Activated B cell treated with CpG ODN at 0.5 μM for 24 hours (primary cell): Measurements from ENCODE around the gene LUZP4. TPM values are rescaled to one million over a fixed set of nuclear protein-coding genes. Genes with fewer than 3 reads are reported as not detected.

ENCODE experiments used
- ATAC-seq: fragments of 200-7000 bp; cut with Tn5 transposase; one replicate; pipeline ENCODE4 v1.10.0; 2021; ENCODE audit warnings: low read depth, mild to moderate bottlenecking, moderate library complexity
- CTCF ChIA-PET: fragments of 350-600 bp; sonication (Branson Sonifier 250); formaldehyde crosslinking; loops from one replicate; lab custom pipeline; 2021; ENCODE audit warnings: antibody characterized with exemption; lab: Charles Lee
- POLR2A ChIA-PET: fragments of 350-600 bp; sonication (Branson Sonifier 250); formaldehyde crosslinking; loops from one replicate; lab custom pipeline; 2021; ENCODE audit warnings: antibody characterized with exemption; lab: Charles Lee
- DNase-seq: peaks from one replicate; pipeline ENCODE4 v3.0.0; 2022
- H3K27ac Mint-ChIP-seq: one replicate; pipeline ENCODE4 v1.8.0; 2020; ENCODE audit warnings: mixed read lengths
- H3K27me3 Mint-ChIP-seq: one replicate; pipeline ENCODE4 v1.8.0; 2021; ENCODE audit warnings: mixed read lengths
- H3K36me3 Mint-ChIP-seq: one replicate; pipeline ENCODE4 v1.8.0; 2021; ENCODE audit warnings: low read depth, mixed read lengths
- H3K4me1 Mint-ChIP-seq: one replicate; pipeline ENCODE4 v1.8.0; 2021; ENCODE audit warnings: mixed read lengths
- H3K4me3 Mint-ChIP-seq: one replicate; pipeline ENCODE4 v1.8.0; 2020; ENCODE audit warnings: mild to moderate bottlenecking, mixed read lengths
- H3K9me3 Mint-ChIP-seq: one replicate; pipeline ENCODE4 v1.8.0; 2020; ENCODE audit warnings: mixed read lengths
- intact Hi-C: fragments of 100-400 bp; cut with micrococcal nuclease; formaldehyde crosslinking; loops from one replicate; pipeline ENCODE4 v1.15.1; 2024
- total RNA-seq: library from RNA; stranded (reverse); gene quantifications from 2 replicates; pipeline ENCODE4 v1.2.3, GENCODE V29; 2022
- TF ChIP-seq, protein P1 (sequence below): fragments of 200-600 bp; IDR thresholded peaks from one replicate; pipeline ENCODE4 v1.8.0; 2022; ENCODE audit warnings: antibody characterized with exemption, mild to moderate bottlenecking

Gene LUZP4, protein sequence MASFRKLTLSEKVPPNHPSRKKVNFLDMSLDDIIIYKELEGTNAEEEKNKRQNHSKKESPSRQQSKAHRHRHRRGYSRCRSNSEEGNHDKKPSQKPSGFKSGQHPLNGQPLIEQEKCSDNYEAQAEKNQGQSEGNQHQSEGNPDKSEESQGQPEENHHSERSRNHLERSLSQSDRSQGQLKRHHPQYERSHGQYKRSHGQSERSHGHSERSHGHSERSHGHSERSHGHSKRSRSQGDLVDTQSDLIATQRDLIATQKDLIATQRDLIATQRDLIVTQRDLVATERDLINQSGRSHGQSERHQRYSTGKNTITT
- total RNA-seq, result not detected in 2 replicates

- ChIA-PET CTCF (no interaction called here), POLR2A (no interaction called here)
- TF ChIP-seq, protein P1, sequence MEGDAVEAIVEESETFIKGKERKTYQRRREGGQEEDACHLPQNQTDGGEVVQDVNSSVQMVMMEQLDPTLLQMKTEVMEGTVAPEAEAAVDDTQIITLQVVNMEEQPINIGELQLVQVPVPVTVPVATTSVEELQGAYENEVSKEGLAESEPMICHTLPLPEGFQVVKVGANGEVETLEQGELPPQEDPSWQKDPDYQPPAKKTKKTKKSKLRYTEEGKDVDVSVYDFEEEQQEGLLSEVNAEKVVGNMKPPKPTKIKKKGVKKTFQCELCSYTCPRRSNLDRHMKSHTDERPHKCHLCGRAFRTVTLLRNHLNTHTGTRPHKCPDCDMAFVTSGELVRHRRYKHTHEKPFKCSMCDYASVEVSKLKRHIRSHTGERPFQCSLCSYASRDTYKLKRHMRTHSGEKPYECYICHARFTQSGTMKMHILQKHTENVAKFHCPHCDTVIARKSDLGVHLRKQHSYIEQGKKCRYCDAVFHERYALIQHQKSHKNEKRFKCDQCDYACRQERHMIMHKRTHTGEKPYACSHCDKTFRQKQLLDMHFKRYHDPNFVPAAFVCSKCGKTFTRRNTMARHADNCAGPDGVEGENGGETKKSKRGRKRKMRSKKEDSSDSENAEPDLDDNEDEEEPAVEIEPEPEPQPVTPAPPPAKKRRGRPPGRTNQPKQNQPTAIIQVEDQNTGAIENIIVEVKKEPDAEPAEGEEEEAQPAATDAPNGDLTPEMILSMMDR, result no peak
- Mint-ChIP-seq H3K4me3 (no peak within 1 kb of the TSS), H3K36me3 (no peaks in the 10 kb centered on the region), H3K27me3 (no peaks in the 10 kb centered on the region), H3K4me1 (no peaks in the 10 kb centered on the region), H3K27ac (no peak within 1 kb of the TSS), H3K9me3 (no peaks in the 10 kb centered on the region)
- ATAC-seq, result no peak
- intact Hi-C loops, result no loop called here
- no peak for DNase-seq
These were observed at the start of gene LUZP4 for GRCh38 chrX:115289465-115289864. TSS of gene LUZP4 (plus strand) at chrX:115289715. CDS start at chrX:115289760, 45 bp downstream.

GRCh38 chrX:115251458-115252233 lies 37.9 kb upstream of the LUZP4 start:
- Mint-ChIP-seq H3K27ac (no peak overlapping the region), H3K36me3 (no peaks in the 10 kb centered on the region), H3K4me1 (no peaks in the 10 kb centered on the region), H3K9me3 (no peaks in the 10 kb centered on the region), H3K4me3 (no peak overlapping the region), H3K27me3 (no peaks in the 10 kb centered on the region)
- no peak for ATAC-seq
- DNase-seq, result no peak
- ChIA-PET CTCF (no interaction called here), POLR2A (no interaction called here)
- intact Hi-C loops, result no loop called here
- TF ChIP-seq, protein P1, result no peak

DNA sequence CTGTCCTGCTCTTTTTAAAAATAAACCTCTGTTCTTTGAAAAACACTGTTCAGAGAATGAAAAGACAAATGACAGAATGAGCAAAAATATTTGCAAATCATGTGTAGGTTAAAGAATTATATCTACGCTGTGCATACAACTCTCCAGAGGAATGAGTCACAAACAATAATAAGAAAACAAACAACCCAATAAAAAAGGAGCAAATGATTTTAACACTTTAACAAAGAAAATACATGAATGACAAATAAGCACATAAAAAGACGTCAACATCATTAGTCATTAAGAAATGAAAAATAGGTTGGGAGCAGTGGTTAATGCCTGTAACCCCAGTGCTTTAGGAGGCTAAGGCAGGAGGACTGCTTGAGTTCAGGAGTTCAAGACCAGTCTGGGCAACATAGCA lies 34.5 kb upstream of the LUZP4 start:
- no peak for ATAC-seq
- Mint-ChIP-seq H3K36me3 (no peaks in the 10 kb centered on the region), H3K4me3 (no peak overlapping the region), H3K27me3 (no peaks in the 10 kb centered on the region), H3K4me1 (no peaks in the 10 kb centered on the region), H3K27ac (no peak overlapping the region), H3K9me3 (no peaks in the 10 kb centered on the region)
- CTCF ChIA-PET, result no interaction called here
- intact Hi-C loops, result no loop called here
- POLR2A ChIA-PET, result no interaction called here
- no peak for DNase-seq
- TF ChIP-seq, protein P1, result no peak

- Mint-ChIP-seq H3K27me3 (no peaks in the 10 kb centered on the region), H3K27ac (no peak overlapping the region)
These were observed 31.8 kb upstream of the LUZP4 start for GRCh38 chrX:115257711-115258110.

More at GRCh38 chrX:115257711-115258110, 31.8 kb upstream of the LUZP4 start:
- Mint-ChIP-seq H3K4me1 (no peaks in the 10 kb centered on the region), H3K9me3 (no peaks in the 10 kb centered on the region), H3K4me3 (no peak overlapping the region), H3K36me3 (no peaks in the 10 kb centered on the region)
- CTCF ChIA-PET, result no interaction called here
- DNase-seq (no peak), ATAC-seq (no peak)
- TF ChIP-seq, protein P1, result no peak
- intact Hi-C loops, result no loop called here
- POLR2A ChIA-PET, result no interaction called here
